OCI-LY3 (cell line): ENCODE measurements around the gene SPECC1.

Source experiments
- H2AFZ ChIP-seq: fragments of 200-600, 300-600 bp; shearing (Covaris generic); 2 replicates; pipeline ENCODE4 v1.6.0; 2014; ENCODE audit warnings: antibody characterized with exemption, low read depth, low read length
- H3K27ac ChIP-seq: fragments of 200-600, 300-600 bp; sonication (generic); 2 replicates; pipeline ENCODE4 v1.5.1; 2014; ENCODE audit warnings: mild to moderate bottlenecking, low read length, moderate library complexity, mixed read lengths
- H3K27me3 ChIP-seq: fragments of 200-600, 300-600 bp; sonication (generic); 2 replicates; pipeline ENCODE4 v1.6.1; 2014; ENCODE audit warnings: low read depth, low read length, mixed read lengths
- H3K36me3 ChIP-seq: fragments of 200-600, 300-600 bp; sonication (generic); replicated peaks from 2 replicates; pipeline ENCODE3; 2014; ENCODE audit warnings: low read depth, low read length, mixed read lengths
- H3K4me1 ChIP-seq: fragments of 300-600, 200-600 bp; sonication (generic); 2 replicates; pipeline ENCODE4 v1.6.1; 2014; ENCODE audit warnings: low read length, mixed read lengths
- H3K4me2 ChIP-seq: fragments of 200-600, 300-600 bp; sonication (generic); 2 replicates; pipeline ENCODE4 v1.6.1; 2014; ENCODE audit warnings: low read length, mixed read lengths
- H3K4me3 ChIP-seq: fragments of 300-600, 200-600 bp; sonication (generic); 2 replicates; pipeline ENCODE4 v1.5.1; 2014; ENCODE audit warnings: antibody characterized with exemption, mild to moderate bottlenecking, low read length, moderate library complexity
- H3K79me2 ChIP-seq: fragments of 300-600, 200-600 bp; shearing (Covaris generic); 2 replicates; pipeline ENCODE4 v1.6.1; 2014; ENCODE audit warnings: mild to moderate bottlenecking, low read length, mixed read lengths
- H3K9ac ChIP-seq: fragments of 300-600, 200-600 bp; shearing (Covaris generic); 2 replicates; pipeline ENCODE4 v1.6.0; 2014; ENCODE audit warnings: mild to moderate bottlenecking, low read length, moderate library complexity
- H3K9me3 ChIP-seq: fragments of 200-600, 300-600 bp; shearing (Covaris generic); 2 replicates; pipeline ENCODE4 v1.6.1; 2014; ENCODE audit warnings: low read length, mixed read lengths; ENCODE audit not compliant: insufficient read depth
- H4K20me1 ChIP-seq: fragments of 200-600, 300-600 bp; sonication (generic); 2 replicates; pipeline ENCODE4 v1.6.1; 2016; ENCODE audit warnings: low read length, mixed read lengths; ENCODE audit not compliant: insufficient read depth
- EZH2phosphoT487 ChIP-seq: fragments of 200-600 bp; shearing (Covaris generic); IDR thresholded peaks from 2 replicates; pipeline ENCODE4 v1.6.1; 2018; ENCODE audit warnings: antibody characterized with exemption, mixed run types, low read depth
- TF ChIP-seq, protein P1 (sequence below): fragments of 200-600, 300-600 bp; sonication (generic); IDR thresholded peaks from 2 replicates; pipeline ENCODE4 v1.5.1; 2014; ENCODE audit warnings: antibody characterized with exemption, low read length, low read depth

The SPECC1 gene

DNA sequence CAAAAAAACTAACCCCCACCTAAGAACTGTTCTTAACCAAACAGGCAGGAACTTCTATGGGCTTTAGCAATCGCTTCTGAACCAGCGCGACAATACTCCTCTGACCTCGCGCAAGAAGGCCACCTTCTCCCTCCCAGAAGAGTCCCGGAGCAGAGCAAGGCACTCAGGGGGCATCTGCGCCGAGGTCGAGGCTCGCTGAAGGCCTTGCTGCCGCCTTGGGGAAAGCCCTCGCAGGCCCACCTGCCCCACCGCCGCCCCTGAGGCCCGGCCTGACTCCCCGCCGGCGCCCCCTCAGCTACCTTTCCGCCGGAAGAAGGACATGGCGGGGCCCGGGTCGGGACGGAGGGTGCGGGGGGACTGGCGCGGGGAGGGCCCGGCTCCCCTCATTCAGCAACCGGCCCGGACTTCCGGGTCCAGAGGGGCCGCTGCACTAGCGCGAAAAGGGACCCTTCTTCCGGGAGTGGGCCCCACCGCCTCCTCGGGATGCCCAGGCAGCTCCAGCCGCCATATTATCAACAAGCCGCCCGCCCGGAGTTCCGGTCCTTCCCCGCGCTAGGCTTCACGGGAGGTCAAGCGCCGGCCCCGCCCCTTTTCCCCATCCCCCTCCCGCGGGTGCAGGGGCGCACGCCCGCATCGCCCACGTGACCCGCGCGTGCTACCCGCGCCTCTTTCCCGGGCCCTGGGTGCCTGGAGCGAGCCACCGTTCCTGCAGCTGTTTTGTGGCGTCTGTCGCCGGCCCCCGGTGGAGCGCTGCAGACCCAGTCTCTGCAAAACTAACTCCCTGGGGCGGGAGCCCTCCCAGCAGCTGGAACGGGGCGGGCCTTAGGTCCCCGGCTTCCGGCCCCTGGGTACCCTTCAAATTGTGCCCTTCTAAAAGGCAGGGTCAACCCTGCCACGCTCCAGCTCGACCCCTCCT, 31.6 kb upstream of the SPECC1 start, which contains the start of gene AKAP10:
Gene AKAP10, minus strand, starts transcription at position 536 of the 916 bp plus-strand sequence. Its CDS starts 149 bp downstream, at position 387.
- peaks cover 51% of the 10 kb centered on the region for H3K79me2 ChIP-seq
- H3K9me3 ChIP-seq: no peaks in the 10 kb centered on the region
- H3K27ac ChIP-seq: peak within 1 kb of the TSS; percentile 81
- H3K36me3 ChIP-seq: no peaks in the 10 kb centered on the region
- 0 out of 2 replicates have a peak within 1 kb of the TSS, but pooled peaks have one; percentile 30 for H2AFZ ChIP-seq
- H4K20me1 ChIP-seq: no peaks in the 10 kb centered on the region
- TF ChIP-seq EZH2phosphoT487: no peak
- TF ChIP-seq, protein P1, sequence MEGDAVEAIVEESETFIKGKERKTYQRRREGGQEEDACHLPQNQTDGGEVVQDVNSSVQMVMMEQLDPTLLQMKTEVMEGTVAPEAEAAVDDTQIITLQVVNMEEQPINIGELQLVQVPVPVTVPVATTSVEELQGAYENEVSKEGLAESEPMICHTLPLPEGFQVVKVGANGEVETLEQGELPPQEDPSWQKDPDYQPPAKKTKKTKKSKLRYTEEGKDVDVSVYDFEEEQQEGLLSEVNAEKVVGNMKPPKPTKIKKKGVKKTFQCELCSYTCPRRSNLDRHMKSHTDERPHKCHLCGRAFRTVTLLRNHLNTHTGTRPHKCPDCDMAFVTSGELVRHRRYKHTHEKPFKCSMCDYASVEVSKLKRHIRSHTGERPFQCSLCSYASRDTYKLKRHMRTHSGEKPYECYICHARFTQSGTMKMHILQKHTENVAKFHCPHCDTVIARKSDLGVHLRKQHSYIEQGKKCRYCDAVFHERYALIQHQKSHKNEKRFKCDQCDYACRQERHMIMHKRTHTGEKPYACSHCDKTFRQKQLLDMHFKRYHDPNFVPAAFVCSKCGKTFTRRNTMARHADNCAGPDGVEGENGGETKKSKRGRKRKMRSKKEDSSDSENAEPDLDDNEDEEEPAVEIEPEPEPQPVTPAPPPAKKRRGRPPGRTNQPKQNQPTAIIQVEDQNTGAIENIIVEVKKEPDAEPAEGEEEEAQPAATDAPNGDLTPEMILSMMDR: no peak
- peak within 1 kb of the TSS; percentile 92 for H3K4me3 ChIP-seq
- no peaks in the 10 kb centered on the region for H3K27me3 ChIP-seq
- H3K4me2 ChIP-seq: peak within 1 kb of the TSS; percentile 74
- H3K4me1 ChIP-seq: peaks cover 3% of the 10 kb centered on the region; the same call in 1 of the 2 replicates
- peak within 1 kb of the TSS; percentile 83 for H3K9ac ChIP-seq

GRCh38 chr17:19978209-19978802, 30.9 kb upstream of the SPECC1 start:
- H3K79me2 ChIP-seq: peaks cover 43% of the 10 kb centered on the region
- 0 out of 2 replicates have a peak overlapping the region, but pooled peaks have one; percentile 30 for H2AFZ ChIP-seq
- H3K9me3 ChIP-seq: no peaks in the 10 kb centered on the region

DNA sequence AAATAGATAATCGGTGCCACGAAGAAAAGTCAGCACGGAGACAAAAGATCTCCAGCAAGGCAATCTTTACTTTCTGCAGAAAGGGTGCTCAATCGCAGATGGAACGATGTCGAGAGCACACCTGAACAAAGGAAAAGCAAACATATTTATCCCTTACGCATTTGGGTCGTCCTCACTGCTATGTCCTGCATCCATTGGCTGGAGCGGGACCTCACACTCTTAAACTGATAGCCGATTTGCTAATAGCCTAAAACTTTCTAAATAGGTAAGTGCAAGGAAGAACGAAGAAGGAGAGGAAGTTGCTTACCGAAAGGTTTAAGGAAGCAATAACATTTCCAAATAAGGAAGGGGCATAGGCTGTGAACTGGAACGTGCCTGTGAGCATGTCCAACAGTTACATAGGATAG, 30.4 kb upstream of the SPECC1 start:
- Histone ChIP-seq H3K4me3 (peak overlapping the region; percentile 92), H3K4me2 (peak overlapping the region; percentile 74), H3K27ac (peak overlapping the region; percentile 81), H3K79me2 (peaks cover 38% of the 10 kb centered on the region), H3K9ac (no peak overlapping the region), H3K9me3 (no peaks in the 10 kb centered on the region), H3K36me3 (no peaks in the 10 kb centered on the region), H3K27me3 (no peaks in the 10 kb centered on the region), H3K4me1 (peaks cover 3% of the 10 kb centered on the region; the same call in 1 of the 2 replicates), H2AFZ (no peak overlapping the region), H4K20me1 (no peaks in the 10 kb centered on the region)
- TF ChIP-seq, protein P1: no peak
- TF ChIP-seq EZH2phosphoT487: no peak

More at GRCh38 chr17:19978209-19978802, 30.9 kb upstream of the SPECC1 start:
- Histone ChIP-seq H3K27me3 (no peaks in the 10 kb centered on the region), H3K4me3 (peak overlapping the region; percentile 92), H3K27ac (peak overlapping the region; percentile 81), H3K9ac (peak overlapping the region; percentile 70), H3K4me1 (peaks cover 3% of the 10 kb centered on the region; the same call in 1 of the 2 replicates), H4K20me1 (no peaks in the 10 kb centered on the region), H3K4me2 (peak overlapping the region; percentile 74), H3K36me3 (no peaks in the 10 kb centered on the region)
- no peak for TF ChIP-seq EZH2phosphoT487
- TF ChIP-seq, protein P1: no peak
